ENCODE results near the gene SLC12A4. TPM values are rescaled to one million over a fixed set of nuclear protein-coding genes. Genes with fewer than 3 reads are reported as not detected.

SLC12A4 gene
- total RNA-seq, 2 experiments from 2014 or later = 42.5 TPM

GRCh38 chr16:67931712-67932461 is 36.5 kb downstream of the SLC12A4 start, which contains the start of gene CTRL:
TSS of gene CTRL (minus strand) at chr16:67931862. CDS start at chr16:67931852, 10 bp downstream.
- Mint-ChIP-seq H3K36me3 (ENCODE audit: low read depth) (peaks cover 49% of the 10 kb centered on the region), H3K27ac (peak within 1 kb of the TSS; percentile 69), H3K9me3 (ENCODE audit: insufficient read depth) (no peaks in the 10 kb centered on the region), H3K4me3 (no peak within 1 kb of the TSS), H3K27me3 (ENCODE audit: low read depth) (no peaks in the 10 kb centered on the region), H3K4me1 (ENCODE audit: low read depth) (peaks cover 21% of the 10 kb centered on the region)
- CTCF ChIA-PET = interaction anchor here (1.3 to 2.9 kb wide), 4 partner anchors 9 to 411 kb away, joined by 3 to 12 read pairs (median 4); no protein-coding TSS in a partner anchor
- DNase-seq (no peak), ATAC-seq (no peak)
- POLR2A ChIA-PET = interaction anchor here (0.6 to 1.2 kb wide), 4 partner anchors 10 to 50 kb away, joined by 3 to 7 read pairs (median 4); no protein-coding TSS in a partner anchor

- ChIA-PET POLR2A (interaction anchor here (0.8 to 1.7 kb wide), 5 partner anchors 8 to 151 kb away, joined by 3 to 7 read pairs (median 3); no protein-coding TSS in a partner anchor), CTCF (interaction anchor here (1.3 to 2.9 kb wide), 4 partner anchors 10 to 410 kb away, joined by 3 to 12 read pairs (median 4); no protein-coding TSS in a partner anchor)
- Mint-ChIP-seq H3K4me3 (no peak overlapping the region), H3K27me3 (ENCODE audit: low read depth) (no peaks in the 10 kb centered on the region), H3K36me3 (ENCODE audit: low read depth) (peaks cover 42% of the 10 kb centered on the region), H3K27ac (no peak overlapping the region), H3K4me1 (ENCODE audit: low read depth) (peaks cover 20% of the 10 kb centered on the region), H3K9me3 (ENCODE audit: insufficient read depth) (no peaks in the 10 kb centered on the region)
- DNase-seq (no peak), ATAC-seq (no peak)
These were observed 37.7 kb downstream of the SLC12A4 start for GRCh38 chr16:67930678-67931211.

GRCh38 chr16:67930191-67930590 is 38.2 kb downstream of the SLC12A4 start:
- peaks cover 36% of the 10 kb centered on the region for H3K36me3 Mint-ChIP-seq (ENCODE audit: low read depth)
- DNase-seq (no peak), ATAC-seq (no peak)
- H3K4me3 Mint-ChIP-seq = no peak overlapping the region
- H3K27ac Mint-ChIP-seq = peak overlapping the region; percentile 55
- CTCF ChIA-PET = interaction anchor here (1.4 to 2.8 kb wide), 2 partner anchors 47 to 409 kb away, joined by 3 to 16 read pairs; partner anchors contain the start of gene NRN1L
- H3K9me3 Mint-ChIP-seq (ENCODE audit: insufficient read depth) = no peaks in the 10 kb centered on the region
- POLR2A ChIA-PET = interaction anchor here (1.7 kb wide), 1 partner anchor 9 kb away, joined by 5 read pairs; no protein-coding TSS in a partner anchor
- H3K4me1 Mint-ChIP-seq (ENCODE audit: low read depth) = peaks cover 17% of the 10 kb centered on the region
- no peaks in the 10 kb centered on the region for H3K27me3 Mint-ChIP-seq (ENCODE audit: low read depth)

- ChIA-PET POLR2A (interaction anchor here (0.9 to 1.5 kb wide), 2 partner anchors 43 to 123 kb away, joined by 3 read pairs; no protein-coding TSS in a partner anchor), CTCF (interaction anchor here (0.8 to 2.8 kb wide), 14 partner anchors 11 to 265 kb away, joined by 3 to 16 read pairs (median 3); partner anchors contain the start of genes NRN1L and PSKH1)
- no peak overlapping the region for H3K4me3 Mint-ChIP-seq
- peak; percentile 86 for ATAC-seq
- H3K36me3 Mint-ChIP-seq (ENCODE audit: low read depth) = peaks cover 22% of the 10 kb centered on the region
- no peak overlapping the region for H3K27ac Mint-ChIP-seq
- peak; percentile 87 for DNase-seq
- no peaks in the 10 kb centered on the region for H3K27me3 Mint-ChIP-seq (ENCODE audit: low read depth)
- H3K9me3 Mint-ChIP-seq (ENCODE audit: insufficient read depth) = no peaks in the 10 kb centered on the region
- H3K4me1 Mint-ChIP-seq (ENCODE audit: low read depth) = peaks cover 2% of the 10 kb centered on the region
These were observed 39.7 kb downstream of the SLC12A4 start for GRCh38 chr16:67928561-67929364.

- ATAC-seq (no peak), DNase-seq (no peak)
- Mint-ChIP-seq H3K4me3 (no peak overlapping the region), H3K27me3 (ENCODE audit: low read depth) (no peaks in the 10 kb centered on the region), H3K36me3 (ENCODE audit: low read depth) (peaks cover 19% of the 10 kb centered on the region), H3K27ac (peak overlapping the region; percentile 49), H3K4me1 (ENCODE audit: low read depth) (no peaks in the 10 kb centered on the region), H3K9me3 (ENCODE audit: insufficient read depth) (no peaks in the 10 kb centered on the region)
- POLR2A ChIA-PET = interaction anchor here (0.9 to 1.5 kb wide), 2 partner anchors 42 to 123 kb away, joined by 3 read pairs; no protein-coding TSS in a partner anchor
- CTCF ChIA-PET = interaction anchor here (1.0 to 2.8 kb wide), 11 partner anchors 10 to 137 kb away, joined by 3 to 16 read pairs (median 3); partner anchors contain the start of genes NRN1L and PSKH1
These were observed 40.3 kb downstream of the SLC12A4 start for GRCh38 chr16:67928147-67928546.

- Mint-ChIP-seq H3K9me3 (ENCODE audit: insufficient read depth) (no peaks in the 10 kb centered on the region), H3K36me3 (ENCODE audit: low read depth) (peaks cover 16% of the 10 kb centered on the region), H3K4me1 (ENCODE audit: low read depth) (peaks cover under 1% of the 10 kb centered on the region), H3K27ac (no peak overlapping the region), H3K27me3 (ENCODE audit: low read depth) (no peaks in the 10 kb centered on the region), H3K4me3 (no peak overlapping the region)
- no peak for ATAC-seq
- no peak for DNase-seq
- POLR2A ChIA-PET = interaction anchor here (0.9 kb wide), 1 partner anchor 17 kb away, joined by 6 read pairs; no protein-coding TSS in a partner anchor
- CTCF ChIA-PET = interaction anchor here (1.0 to 2.8 kb wide), 8 partner anchors 12 to 138 kb away, joined by 3 to 16 read pairs (median 4); partner anchors contain the start of gene NRN1L
These were observed 41.1 kb downstream of the SLC12A4 start for GRCh38 chr16:67927131-67927941.

GRCh38 chr16:67926181-67926750 is 42.2 kb downstream of the SLC12A4 start:
- Mint-ChIP-seq H3K4me1 (ENCODE audit: low read depth) (peaks cover 8% of the 10 kb centered on the region), H3K27me3 (ENCODE audit: low read depth) (no peaks in the 10 kb centered on the region), H3K4me3 (no peak overlapping the region), H3K9me3 (ENCODE audit: insufficient read depth) (no peaks in the 10 kb centered on the region), H3K36me3 (ENCODE audit: low read depth) (peaks cover 10% of the 10 kb centered on the region), H3K27ac (no peak overlapping the region)
- ChIA-PET POLR2A (interaction anchor here (0.8 to 4.6 kb wide), 2 partner anchors 10 to 53 kb away, joined by 3 to 19 read pairs; partner anchors contain the start of gene PSMB10), CTCF (interaction anchor here (0.8 to 2.3 kb wide), 3 partner anchors 11 to 42 kb away, joined by 3 to 12 read pairs (median 3); partner anchors contain the start of genes NRN1L and PSMB10)
- ATAC-seq = no peak
- no peak for DNase-seq

GRCh38 chr16:67924140-67924906 is 44.1 kb downstream of the SLC12A4 start:
- Mint-ChIP-seq H3K27ac (no peak overlapping the region), H3K4me1 (ENCODE audit: low read depth) (peaks cover 8% of the 10 kb centered on the region)

GRCh38 chr16:67923414-67924116 is 44.9 kb downstream of the SLC12A4 start:
- no peak overlapping the region for H3K4me3 Mint-ChIP-seq
- no peak for ATAC-seq
- no peaks in the 10 kb centered on the region for H3K27me3 Mint-ChIP-seq (ENCODE audit: low read depth)
- peaks cover 2% of the 10 kb centered on the region for H3K36me3 Mint-ChIP-seq (ENCODE audit: low read depth)
- DNase-seq = no peak
- H3K4me1 Mint-ChIP-seq (ENCODE audit: low read depth) = peaks cover 8% of the 10 kb centered on the region
- no peak overlapping the region for H3K27ac Mint-ChIP-seq
- H3K9me3 Mint-ChIP-seq (ENCODE audit: insufficient read depth) = no peaks in the 10 kb centered on the region
- POLR2A ChIA-PET = interaction anchor here (0.6 to 4.6 kb wide), 2 partner anchors 13 to 105 kb away, joined by 3 to 19 read pairs; partner anchors contain the start of gene PSMB10
- CTCF ChIA-PET = interaction anchor here (1.2 to 2.6 kb wide), 2 partner anchors 108 to 402 kb away, joined by 5 to 13 read pairs; no protein-coding TSS in a partner anchor

More at GRCh38 chr16:67924140-67924906, 44.1 kb downstream of the SLC12A4 start:
- H3K36me3 Mint-ChIP-seq (ENCODE audit: low read depth) = peaks cover 2% of the 10 kb centered on the region
- ChIA-PET CTCF (interaction anchor here (1.0 to 2.3 kb wide), 4 partner anchors 14 to 116 kb away, joined by 4 to 12 read pairs (median 4); partner anchors contain the start of gene NRN1L), POLR2A (interaction anchor here (4.6 kb wide), 1 partner anchor 12 kb away, joined by 19 read pairs; the partner anchor contains the start of gene PSMB10)
- no peaks in the 10 kb centered on the region for H3K27me3 Mint-ChIP-seq (ENCODE audit: low read depth)
- no peak for DNase-seq
- no peak for ATAC-seq
- H3K9me3 Mint-ChIP-seq (ENCODE audit: insufficient read depth) = no peaks in the 10 kb centered on the region
- H3K4me3 Mint-ChIP-seq = no peak overlapping the region

Data from activated CD8-positive, alpha-beta T cell treated with anti-CD3 and anti-CD28 coated beads, Interleukin-2, amount 10 ng/mL, durations not matched to agents 7 days and 5 days (primary cell).